IMR-90 (cell line): Measurements from ENCODE around the gene MILR1. TPM values are rescaled to one million over a fixed set of nuclear protein-coding genes. Genes with fewer than 3 reads are reported as not detected.

Source experiments
- ATAC-seq: fragments of 200-7000 bp; cut with Tn5 transposase; 2 replicates; pipeline ENCODE4 v1.9.1; 2020; ENCODE audit warnings: low read depth, mild to moderate bottlenecking, moderate library complexity
- BruUV-seq: library from RNA; stranded (reverse); fragments of 400-500 nt; replicated peaks from 2 replicates; lab custom pipeline; 2021; lab: Mats Ljungman, UMichigan
- CTCF ChIA-PET: fragments of 300-600 bp; formaldehyde crosslinking; extraction: SDS; loops from one replicate; lab custom pipeline; 2021; ENCODE audit warnings: antibody characterized with exemption; lab: Yijun Ruan, JAX
- POLR2A ChIA-PET: fragments of 300-600 bp; sonication (Branson Sonifier 250); formaldehyde crosslinking; loops from one replicate; lab custom pipeline; 2022; ENCODE audit warnings: antibody characterized with exemption; ENCODE audit not compliant: unreplicated experiment; lab: Charles Lee
- DNase-seq: peaks from one replicate; pipeline ENCODE4 v3.0.0; 2013
- H2AFZ ChIP-seq: replicated peaks from 2 replicates; pipeline ENCODE3; 2013; ENCODE audit warnings: low read length, mild to moderate bottlenecking; ENCODE audit not compliant: poor library complexity
- H2AK5ac ChIP-seq: 2 replicates; pipeline ENCODE4 v1.6.1; 2013; ENCODE audit warnings: low read depth, low read length, inconsistent platforms
- H2AK9ac ChIP-seq: replicated peaks from 2 replicates; pipeline ENCODE3; 2013; ENCODE audit warnings: mild to moderate bottlenecking, low read depth, low read length, moderate library complexity; ENCODE audit not compliant: poor library complexity
- H2BK120ac ChIP-seq: 2 replicates; pipeline ENCODE4 v1.6.1; 2013; ENCODE audit warnings: low read depth, low read length, inconsistent platforms
- H2BK15ac ChIP-seq: 3 replicates; pipeline ENCODE4 v1.6.1; 2013; ENCODE audit warnings: low read depth, low read length, inconsistent platforms
- H2BK20ac ChIP-seq: 2 replicates; pipeline ENCODE4 v1.6.1; 2013; ENCODE audit warnings: low read depth, mild to moderate bottlenecking, inconsistent platforms, low read length, moderate library complexity
- H2BK5ac ChIP-seq: 2 replicates; pipeline ENCODE4 v1.6.1; 2013; ENCODE audit warnings: mild to moderate bottlenecking, low read depth, low read length, inconsistent platforms; ENCODE audit not compliant: poor library complexity, severe bottlenecking
- H3K14ac ChIP-seq: replicated peaks from 2 replicates; pipeline ENCODE4 v1.6.1; 2013; ENCODE audit warnings: low read depth, low read length, inconsistent platforms
- H3K18ac ChIP-seq: 2 replicates; pipeline ENCODE4 v1.6.1; 2013; ENCODE audit warnings: low read depth, low read length, control low read depth
- H3K23ac ChIP-seq: 2 replicates; pipeline ENCODE4 v1.6.1; 2013; ENCODE audit warnings: low read depth, low read length, inconsistent platforms
- H3K27ac ChIP-seq: 2 replicates; pipeline ENCODE4 v1.5.1; 2013; ENCODE audit warnings: mild to moderate bottlenecking, control low read depth, low read length; ENCODE audit not compliant: insufficient read depth
- H3K27me3 ChIP-seq: 2 replicates; pipeline ENCODE4 v1.6.1; 2013; ENCODE audit warnings: low read length; ENCODE audit not compliant: control insufficient read depth, insufficient read depth
- H3K36me3 ChIP-seq: 2 replicates; pipeline ENCODE4 v1.6.1; 2013; ENCODE audit warnings: low read length, mixed read lengths; ENCODE audit not compliant: control insufficient read depth, insufficient read depth
- H3K4ac ChIP-seq: 2 replicates; pipeline ENCODE4 v1.6.1; 2013; ENCODE audit warnings: low read depth, low read length, inconsistent platforms
- H3K4me1 ChIP-seq: 2 replicates; pipeline ENCODE4 v1.6.1; 2013; ENCODE audit warnings: low read length, mixed read lengths; ENCODE audit not compliant: control insufficient read depth, insufficient read depth
- H3K4me2 ChIP-seq: 2 replicates; pipeline ENCODE4 v1.6.1; 2013; ENCODE audit warnings: low read depth, mild to moderate bottlenecking, control low read depth, low read length, moderate library complexity
- H3K4me3 ChIP-seq: 2 replicates; pipeline ENCODE4 v1.5.1; 2013; ENCODE audit warnings: low read depth, mild to moderate bottlenecking, control low read depth, low read length, moderate library complexity; ENCODE audit not compliant: insufficient read depth
- H3K56ac ChIP-seq: 2 replicates; pipeline ENCODE4 v1.6.1; 2013; ENCODE audit warnings: low read length, inconsistent platforms; ENCODE audit not compliant: insufficient read depth; ENCODE audit errors: extremely low read depth
- H3K79me1 ChIP-seq, 2 experiments: 2 replicates each; pipeline ENCODE4 v1.6.1; 2013; ENCODE audit warnings: low read length in 2 of 2, inconsistent platforms in 1 of 2, low read depth in 1 of 2
- H3K9ac ChIP-seq: 2 replicates; pipeline ENCODE4 v1.6.1; 2013; ENCODE audit warnings: low read depth, low read length, control low read depth
- H3K9me1 ChIP-seq: 2 replicates; pipeline ENCODE4 v1.6.1; 2013; ENCODE audit warnings: low read length, inconsistent platforms; ENCODE audit not compliant: insufficient read depth
- H3K9me3 ChIP-seq: 2 replicates; pipeline ENCODE4 v1.6.1; 2013; ENCODE audit warnings: low read length; ENCODE audit not compliant: control insufficient read depth, insufficient read depth
- H4K20me1 ChIP-seq: 2 replicates; pipeline ENCODE4 v1.6.1; 2013; ENCODE audit warnings: low read length, inconsistent platforms; ENCODE audit not compliant: insufficient read depth
- H4K5ac ChIP-seq: 2 replicates; pipeline ENCODE4 v1.6.1; 2013; ENCODE audit warnings: mild to moderate bottlenecking, low read depth, low read length, control low read depth
- H4K8ac ChIP-seq, 2 experiments: 2 replicates each; pipeline ENCODE4 v1.6.1; 2013; ENCODE audit warnings: low read depth in 2 of 2, low read length in 2 of 2, control low read depth in 1 of 2, inconsistent platforms in 1 of 2
- H4K91ac ChIP-seq: 2 replicates; pipeline ENCODE4 v1.6.1; 2013; ENCODE audit warnings: low read depth, low read length, inconsistent platforms; ENCODE audit not compliant: insufficient read depth
- BHLHE40 ChIP-seq: fragments of 150-350 bp; IDR thresholded peaks from 2 replicates; pipeline ENCODE4 v1.6.1; 2016; ENCODE audit warnings: mild to moderate bottlenecking, low read depth, low read length
- CEBPB ChIP-seq: IDR thresholded peaks from 2 replicates; pipeline ENCODE4 v1.6.1; 2012; ENCODE audit warnings: low read depth, low read length, improper control_type of control experiment
- CHD1 ChIP-seq: IDR thresholded peaks from 2 replicates; pipeline ENCODE4 v1.6.1; 2012; ENCODE audit warnings: low read depth, low read length, improper control_type of control experiment
- FOS ChIP-seq: fragments of 150-350 bp; IDR thresholded peaks from 2 replicates; pipeline ENCODE4 v1.6.1; 2016; ENCODE audit warnings: low read depth, low read length
- MAFK ChIP-seq: IDR thresholded peaks from 2 replicates; pipeline ENCODE4 v1.6.1; 2012; ENCODE audit warnings: low read depth, low read length, improper control_type of control experiment
- MAZ ChIP-seq: IDR thresholded peaks from 2 replicates; pipeline ENCODE4 v1.6.1; 2012; ENCODE audit warnings: low read depth, mild to moderate bottlenecking, low read length, improper control_type of control experiment, moderate library complexity, borderline replicate concordance
- MXI1 ChIP-seq: IDR thresholded peaks from 2 replicates; pipeline ENCODE4 v1.6.1; 2012; ENCODE audit warnings: low read depth, mild to moderate bottlenecking, low read length, moderate library complexity, borderline replicate concordance
- NFE2L2 ChIP-seq: fragments of 150-350 bp; IDR thresholded peaks from 2 replicates; pipeline ENCODE4 v1.6.1; 2016; ENCODE audit warnings: low read depth, mild to moderate bottlenecking, low read length
- POLR2A ChIP-seq: IDR thresholded peaks from 2 replicates; pipeline ENCODE4 v1.6.1; 2012; ENCODE audit warnings: mild to moderate bottlenecking, low read depth, low read length
- RAD21 ChIP-seq: IDR thresholded peaks from 2 replicates; pipeline ENCODE4 v1.6.1; 2012; ENCODE audit warnings: low read length, improper control_type of control experiment
- RCOR1 ChIP-seq: IDR thresholded peaks from 2 replicates; pipeline ENCODE4 v1.6.1; 2012; ENCODE audit warnings: mild to moderate bottlenecking, low read length, improper control_type of control experiment; ENCODE audit not compliant: insufficient replicate concordance
- RFX5 ChIP-seq: IDR thresholded peaks from 2 replicates; pipeline ENCODE4 v1.8.0; 2012; ENCODE audit warnings: low read depth, mild to moderate bottlenecking, low read length, moderate library complexity
- SMC3 ChIP-seq: fragments of 150-350 bp; IDR thresholded peaks from 2 replicates; pipeline ENCODE4 v1.6.1; 2016; ENCODE audit warnings: low read depth, mild to moderate bottlenecking, antibody characterized with exemption, low read length, moderate library complexity
- WGBS, 2 experiments: methylation state at CpG; one replicate each; pipeline versions ENCODE4 v1.1.5 to v1.1.7; 2013; ENCODE audit warnings: missing lambda C conversion rate in 2 of 2; ENCODE audit not compliant: insufficient read length in 1 of 2; ENCODE audit errors: extremely low coverage in 2 of 2; 5-methylcytosine and 5-hydroxymethylcytosine counted together
- dilution Hi-C: fragments of 300-500 bp; cut with HindIII; formaldehyde crosslinking; loops from one replicate; pipeline ENCODE4 v1.14.3; 2018; ENCODE audit warnings: low sequenced_read_pairs; ENCODE audit not compliant: unreplicated experiment
- in situ Hi-C: fragments of 300-500 bp; cut with MboI; formaldehyde crosslinking; loops from 3 replicates; pipeline ENCODE4 v1.14.3; 2019; ENCODE audit warnings: low sequenced_read_pairs, inconsistent platforms, mixed read lengths
- intact Hi-C: fragments of 100-400 bp; cut with micrococcal nuclease; formaldehyde crosslinking; loops from 2 replicates; pipeline ENCODE4 v1.10.0; 2022
- polyA plus RNA-seq, 3 experiments: library from polyadenylated mRNA; depleted of rRNA; stranded (reverse); fragments of >200 nt; gene quantifications; 2 replicates each; pipeline ENCODE4 v1.2.3, GENCODE V29; 2012; ENCODE audit warnings: low replicate concordance in 1 of 3
- total RNA-seq: library from RNA; depleted of rRNA; stranded (reverse); fragments of >200 nt; gene quantifications from 2 replicates; pipeline ENCODE4 v1.2.3, GENCODE V29; 2012
- TF ChIP-seq, protein P1 (sequence below): fragments of 150-350 bp; IDR thresholded peaks from 2 replicates; pipeline ENCODE4 v1.6.1; 2016; ENCODE audit warnings: low read depth, mild to moderate bottlenecking, low read length, moderate library complexity, borderline replicate concordance
- TF ChIP-seq, protein P2 (sequence below): conservative IDR thresholded peaks from 2 replicates; pipeline ENCODE4 v1.5.1; 2012; ENCODE audit warnings: mild to moderate bottlenecking, low read depth, low read length, improper control_type of control experiment
- TF ChIP-seq, protein P3 (sequence below): fragments of 150-350 bp; IDR thresholded peaks from 2 replicates; pipeline ENCODE4 v1.6.1; 2017; ENCODE audit warnings: mild to moderate bottlenecking, antibody characterized with exemption, low read length, low read depth

Gene MILR1
- total and polyA plus RNA-seq, 2 of the 4 experiments (the other 2 are of a cell fraction): 0.36 to 0.44 TPM

DNA sequence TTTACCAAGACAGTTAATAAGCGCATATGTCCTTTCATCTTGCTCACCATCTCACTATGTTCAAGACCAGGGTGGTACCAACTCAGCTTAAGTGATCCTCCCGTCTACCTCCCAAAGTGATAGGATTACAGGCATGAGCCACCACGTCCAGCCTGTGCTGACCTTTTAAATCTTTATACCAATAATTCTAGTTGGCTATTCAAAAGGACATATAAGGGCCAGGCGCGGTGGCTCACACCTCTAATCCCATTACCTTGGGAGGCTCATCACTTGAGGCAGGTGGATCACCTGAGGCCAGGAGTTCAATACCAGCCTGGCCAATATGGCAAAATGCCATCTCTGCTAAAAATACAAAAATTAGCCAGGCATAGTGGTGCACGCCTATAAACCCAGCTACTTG, 60.3 kb downstream of the MILR1 start:
- H2AK9ac ChIP-seq: no peak overlapping the region
- no peak overlapping the region for H2BK15ac ChIP-seq
- no TSS peak for BruUV-seq
- dilution Hi-C loops (no loop called here), in situ Hi-C loops (no loop called here), intact Hi-C loops (no loop called here)
- no peak overlapping the region for H2AK5ac ChIP-seq
- no peak overlapping the region for H3K27ac ChIP-seq
- H3K27me3 ChIP-seq: no peaks in the 10 kb centered on the region
- no peak overlapping the region for H4K91ac ChIP-seq
- POLR2A ChIA-PET: no interaction called here
- H4K20me1 ChIP-seq: peaks cover 43% of the 10 kb centered on the region
- H2BK120ac ChIP-seq: no peak overlapping the region
- H3K4me1 ChIP-seq: no peaks in the 10 kb centered on the region
- peaks cover 18 to 44% of the 10 kb centered on the region in 2 experiments for H3K79me1 ChIP-seq
- no peaks in the 10 kb centered on the region for H3K9me3 ChIP-seq
- peaks cover 22% of the 10 kb centered on the region for H3K36me3 ChIP-seq
- TF ChIP-seq RFX5 (no peak), FOS (no peak), MXI1 (no peak), NFE2L2 (no peak), MAFK (no peak), POLR2A (no peak), CEBPB (no peak), SMC3 (no peak), CHD1 (no peak), MAZ (no peak), BHLHE40 (no peak), RCOR1 (no peak), RAD21 (no peak)
- TF ChIP-seq, protein P1, sequence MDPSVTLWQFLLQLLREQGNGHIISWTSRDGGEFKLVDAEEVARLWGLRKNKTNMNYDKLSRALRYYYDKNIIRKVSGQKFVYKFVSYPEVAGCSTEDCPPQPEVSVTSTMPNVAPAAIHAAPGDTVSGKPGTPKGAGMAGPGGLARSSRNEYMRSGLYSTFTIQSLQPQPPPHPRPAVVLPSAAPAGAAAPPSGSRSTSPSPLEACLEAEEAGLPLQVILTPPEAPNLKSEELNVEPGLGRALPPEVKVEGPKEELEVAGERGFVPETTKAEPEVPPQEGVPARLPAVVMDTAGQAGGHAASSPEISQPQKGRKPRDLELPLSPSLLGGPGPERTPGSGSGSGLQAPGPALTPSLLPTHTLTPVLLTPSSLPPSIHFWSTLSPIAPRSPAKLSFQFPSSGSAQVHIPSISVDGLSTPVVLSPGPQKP: no peak
- TF ChIP-seq, protein P2, sequence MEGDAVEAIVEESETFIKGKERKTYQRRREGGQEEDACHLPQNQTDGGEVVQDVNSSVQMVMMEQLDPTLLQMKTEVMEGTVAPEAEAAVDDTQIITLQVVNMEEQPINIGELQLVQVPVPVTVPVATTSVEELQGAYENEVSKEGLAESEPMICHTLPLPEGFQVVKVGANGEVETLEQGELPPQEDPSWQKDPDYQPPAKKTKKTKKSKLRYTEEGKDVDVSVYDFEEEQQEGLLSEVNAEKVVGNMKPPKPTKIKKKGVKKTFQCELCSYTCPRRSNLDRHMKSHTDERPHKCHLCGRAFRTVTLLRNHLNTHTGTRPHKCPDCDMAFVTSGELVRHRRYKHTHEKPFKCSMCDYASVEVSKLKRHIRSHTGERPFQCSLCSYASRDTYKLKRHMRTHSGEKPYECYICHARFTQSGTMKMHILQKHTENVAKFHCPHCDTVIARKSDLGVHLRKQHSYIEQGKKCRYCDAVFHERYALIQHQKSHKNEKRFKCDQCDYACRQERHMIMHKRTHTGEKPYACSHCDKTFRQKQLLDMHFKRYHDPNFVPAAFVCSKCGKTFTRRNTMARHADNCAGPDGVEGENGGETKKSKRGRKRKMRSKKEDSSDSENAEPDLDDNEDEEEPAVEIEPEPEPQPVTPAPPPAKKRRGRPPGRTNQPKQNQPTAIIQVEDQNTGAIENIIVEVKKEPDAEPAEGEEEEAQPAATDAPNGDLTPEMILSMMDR: no peak
- TF ChIP-seq, protein P3, sequence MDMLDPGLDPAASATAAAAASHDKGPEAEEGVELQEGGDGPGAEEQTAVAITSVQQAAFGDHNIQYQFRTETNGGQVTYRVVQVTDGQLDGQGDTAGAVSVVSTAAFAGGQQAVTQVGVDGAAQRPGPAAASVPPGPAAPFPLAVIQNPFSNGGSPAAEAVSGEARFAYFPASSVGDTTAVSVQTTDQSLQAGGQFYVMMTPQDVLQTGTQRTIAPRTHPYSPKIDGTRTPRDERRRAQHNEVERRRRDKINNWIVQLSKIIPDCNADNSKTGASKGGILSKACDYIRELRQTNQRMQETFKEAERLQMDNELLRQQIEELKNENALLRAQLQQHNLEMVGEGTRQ: no peak
- no peak overlapping the region for H2BK20ac ChIP-seq
- no peak for DNase-seq
- peaks cover 4% of the 10 kb centered on the region; the same call in 1 of the 2 replicates for H3K9me1 ChIP-seq
- no peak overlapping the region for H3K56ac ChIP-seq
- no peak overlapping the region for H3K9ac ChIP-seq
- no peak overlapping the region for H3K4me2 ChIP-seq
- H3K4ac ChIP-seq: no peak overlapping the region
- no peak overlapping the region for H2BK5ac ChIP-seq
- CTCF ChIA-PET: interaction anchor here (0.6 kb wide), 1 partner anchor 39 kb away, joined by 3 read pairs; no protein-coding TSS in a partner anchor
- peak overlapping the region; percentile 72; the same call in 1 of the 2 replicates for H3K23ac ChIP-seq
- no peak overlapping the region for H3K4me3 ChIP-seq
- H4K5ac ChIP-seq: no peak overlapping the region
- no peak overlapping the region for H3K18ac ChIP-seq
- no peak for ATAC-seq
- WGBS, 2 experiments: 98% methylated on average over 5 of the region's 6 CpGs; no CpG with 5 or more reads in 1 of the 2 experiments
- H2AFZ ChIP-seq: no peak overlapping the region
- no peak overlapping the region for H3K14ac ChIP-seq
- no peak overlapping the region for H4K8ac ChIP-seq
